ENCODE measurements around the gene MIOX.
A peak's percentile ranks its signal among the peaks of the same experiment; 100 is the strongest.

The MIOX gene

DNA sequence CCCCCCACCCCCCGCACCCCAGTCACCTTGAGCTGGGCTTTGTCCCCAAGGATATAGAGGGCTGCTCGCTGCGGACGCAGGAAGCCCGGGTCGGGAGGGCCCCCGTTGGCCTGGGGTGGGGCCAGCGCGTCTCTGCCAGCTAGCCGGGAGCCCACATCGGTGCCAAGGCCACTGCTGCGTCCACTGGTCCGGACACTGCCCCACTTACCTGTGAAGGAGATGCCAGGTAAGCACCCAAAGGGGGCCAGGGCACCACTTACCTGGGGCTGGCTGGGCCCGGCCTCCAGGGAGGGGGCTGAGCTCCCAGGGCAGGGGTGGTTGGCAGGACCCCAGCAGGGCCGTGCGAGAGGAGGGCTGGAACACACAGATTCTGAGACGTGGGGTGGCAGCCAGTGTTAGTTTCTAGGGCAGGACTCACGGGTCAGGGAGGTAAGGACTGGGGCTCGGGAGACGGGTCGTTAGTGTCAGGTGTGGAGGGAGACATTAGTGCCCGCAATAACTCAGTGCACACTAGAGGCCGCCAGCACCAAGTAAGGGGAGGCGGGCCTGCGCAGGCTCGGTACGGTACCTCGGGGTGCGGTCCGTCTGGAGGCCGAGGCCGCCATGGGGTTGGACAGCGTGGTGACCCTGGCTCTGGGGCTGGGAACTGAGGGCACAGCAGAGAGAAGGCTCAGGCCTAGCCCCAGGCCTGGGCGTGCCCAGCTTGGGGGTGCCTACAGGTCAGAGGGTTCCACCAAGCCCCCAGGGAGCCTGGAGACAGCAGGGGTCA lies 30.0 kb upstream of the MIOX start:
- TF ChIP-seq ZFX (IDR thresholded peaks at IDR 0.05; ENCODE audit: borderline replicate concordance) = no peak
- TF ChIP-seq, protein P1, sequence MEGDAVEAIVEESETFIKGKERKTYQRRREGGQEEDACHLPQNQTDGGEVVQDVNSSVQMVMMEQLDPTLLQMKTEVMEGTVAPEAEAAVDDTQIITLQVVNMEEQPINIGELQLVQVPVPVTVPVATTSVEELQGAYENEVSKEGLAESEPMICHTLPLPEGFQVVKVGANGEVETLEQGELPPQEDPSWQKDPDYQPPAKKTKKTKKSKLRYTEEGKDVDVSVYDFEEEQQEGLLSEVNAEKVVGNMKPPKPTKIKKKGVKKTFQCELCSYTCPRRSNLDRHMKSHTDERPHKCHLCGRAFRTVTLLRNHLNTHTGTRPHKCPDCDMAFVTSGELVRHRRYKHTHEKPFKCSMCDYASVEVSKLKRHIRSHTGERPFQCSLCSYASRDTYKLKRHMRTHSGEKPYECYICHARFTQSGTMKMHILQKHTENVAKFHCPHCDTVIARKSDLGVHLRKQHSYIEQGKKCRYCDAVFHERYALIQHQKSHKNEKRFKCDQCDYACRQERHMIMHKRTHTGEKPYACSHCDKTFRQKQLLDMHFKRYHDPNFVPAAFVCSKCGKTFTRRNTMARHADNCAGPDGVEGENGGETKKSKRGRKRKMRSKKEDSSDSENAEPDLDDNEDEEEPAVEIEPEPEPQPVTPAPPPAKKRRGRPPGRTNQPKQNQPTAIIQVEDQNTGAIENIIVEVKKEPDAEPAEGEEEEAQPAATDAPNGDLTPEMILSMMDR (IDR thresholded peaks at IDR 0.05) = peak; percentile 43
- H3K27ac ChIP-seq = no peak overlapping the region

DNA sequence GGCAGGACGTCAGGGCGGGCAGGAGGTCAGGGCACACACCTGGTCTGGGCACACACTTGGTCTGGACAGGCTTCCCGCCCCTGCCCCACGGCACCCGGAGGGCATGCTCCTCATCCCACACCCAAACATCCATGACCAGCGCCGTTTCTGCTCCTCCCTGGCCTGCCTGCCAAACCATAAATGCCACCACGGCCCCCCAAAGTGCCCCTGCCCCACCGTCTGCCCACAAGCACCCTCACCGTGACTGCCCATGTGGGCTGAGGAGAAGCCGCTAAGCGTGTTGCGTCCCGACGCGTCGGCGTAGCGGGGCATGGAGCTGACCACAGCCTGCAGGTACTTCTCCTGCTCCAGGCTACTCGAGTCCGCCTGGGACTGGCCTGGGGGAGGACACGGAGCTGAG lies 27.6 kb upstream of the MIOX start:
- TF ChIP-seq, protein P1 (IDR thresholded peaks at IDR 0.05) = no peak
- no peak for TF ChIP-seq ZFX (IDR thresholded peaks at IDR 0.05; ENCODE audit: borderline replicate concordance)

DNA sequence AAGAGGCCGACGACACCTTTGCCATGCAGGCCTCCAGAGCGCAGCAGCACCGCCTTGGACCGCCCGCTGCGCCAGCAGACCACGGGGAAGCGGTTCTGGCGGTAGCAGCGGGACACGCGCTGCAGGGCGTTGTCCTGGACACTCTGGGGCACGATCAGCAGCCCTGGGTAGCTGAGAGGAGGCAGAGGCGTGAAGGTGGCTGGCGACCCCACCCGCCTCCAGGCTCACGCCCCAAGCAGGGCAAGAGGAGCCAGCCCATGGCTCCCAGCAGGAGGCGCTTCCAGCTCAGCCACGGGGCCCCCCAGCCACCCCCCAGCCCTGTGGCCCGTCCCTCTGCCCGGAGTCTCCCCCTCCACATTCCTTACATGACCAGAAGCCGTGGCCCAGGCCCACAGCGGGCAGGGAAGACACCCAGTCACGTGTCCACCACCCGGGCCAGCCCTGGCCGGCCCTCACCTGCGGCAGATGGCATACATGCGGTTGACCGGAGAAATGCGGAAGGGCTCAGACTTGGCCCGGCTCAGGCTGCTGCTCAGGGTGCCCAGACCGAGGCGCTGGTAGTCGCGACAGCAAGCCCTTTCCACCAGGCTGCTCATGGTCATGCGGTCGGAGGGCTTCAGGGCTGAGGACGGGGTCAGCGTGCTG lies 27.0 kb upstream of the MIOX start:
- H3K27ac ChIP-seq = no peak overlapping the region
- TF ChIP-seq, protein P1 (IDR thresholded peaks at IDR 0.05) = no peak
- TF ChIP-seq ZFX (IDR thresholded peaks at IDR 0.05; ENCODE audit: borderline replicate concordance) = no peak

More for the DNA sequence above, 27.6 kb upstream of the MIOX start:
- no peak overlapping the region for H3K27ac ChIP-seq

DNA sequence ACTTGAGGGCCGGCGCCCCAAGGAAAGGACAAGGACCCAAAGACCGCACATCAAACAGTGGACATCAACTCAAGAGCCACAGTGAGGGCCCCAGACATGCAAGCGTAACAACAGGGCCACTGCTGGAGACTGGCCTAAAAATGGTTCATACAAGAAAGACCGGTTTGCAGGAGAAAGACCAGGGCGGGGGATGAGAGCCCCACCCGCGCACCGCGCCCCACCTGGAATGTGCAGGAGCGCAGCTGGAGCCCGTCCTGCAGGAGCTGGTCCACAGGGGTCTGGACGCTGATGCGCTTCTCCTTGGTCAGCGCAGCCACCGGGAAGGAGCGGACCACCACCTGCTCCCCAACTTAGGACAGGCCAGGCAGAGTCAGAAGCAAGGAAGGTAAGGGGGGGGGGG lies 25.7 kb upstream of the MIOX start:
- H3K27ac ChIP-seq = no peak overlapping the region
- no peak for TF ChIP-seq ZFX (IDR thresholded peaks at IDR 0.05; ENCODE audit: borderline replicate concordance)

DNA sequence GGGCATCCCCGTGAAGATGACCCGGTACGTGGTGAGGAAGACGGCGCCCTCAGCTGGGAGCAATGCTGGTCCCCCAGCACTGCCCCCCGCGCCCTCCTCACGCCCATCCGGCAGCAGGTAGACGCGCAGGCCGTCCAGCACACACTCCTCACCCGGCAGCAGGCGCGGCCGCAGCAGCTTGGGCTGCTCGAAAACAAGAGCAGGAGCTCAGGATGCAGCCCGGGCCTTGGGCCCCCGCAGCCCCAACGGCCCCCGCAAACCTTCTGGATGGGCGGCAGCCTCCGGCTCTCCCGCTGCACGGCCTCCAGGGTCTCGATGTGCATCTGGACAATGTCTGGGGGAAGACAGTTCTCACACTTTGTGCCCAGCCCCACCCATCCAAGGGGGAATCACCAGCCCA lies 25.1 kb upstream of the MIOX start:
- no peak for TF ChIP-seq ZFX (IDR thresholded peaks at IDR 0.05; ENCODE audit: borderline replicate concordance)
- TF ChIP-seq, protein P1 (IDR thresholded peaks at IDR 0.05) = no peak
- no peak overlapping the region for H3K27ac ChIP-seq

DNA sequence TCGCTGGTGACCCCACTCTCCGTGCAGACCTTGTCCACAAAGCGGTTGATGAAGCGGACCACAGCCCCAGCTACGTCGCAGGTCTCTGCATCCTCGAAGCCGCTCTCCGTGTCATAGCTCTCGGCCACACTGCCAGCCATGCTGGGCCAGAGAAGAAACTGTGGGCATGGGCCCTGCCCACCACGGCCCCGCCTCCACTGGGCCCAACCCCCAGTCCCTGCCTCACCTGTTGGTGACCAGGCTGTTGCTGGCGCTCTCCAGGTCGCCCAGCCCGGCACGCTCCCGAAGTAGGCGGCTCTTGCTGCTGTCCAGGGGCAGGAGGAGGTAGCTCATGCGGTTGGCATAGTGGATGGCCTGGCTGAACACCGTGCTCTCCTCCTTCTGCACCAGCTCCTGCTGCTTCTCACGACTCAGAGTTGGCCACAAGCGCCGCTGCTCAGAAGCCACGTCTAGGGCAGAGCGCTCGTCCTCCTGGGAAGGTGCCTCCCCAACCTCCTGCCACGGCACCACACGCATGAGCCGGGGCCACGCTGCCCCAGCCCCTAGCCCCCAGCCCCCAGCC lies 24.6 kb upstream of the MIOX start:
- no peak overlapping the region for H3K27ac ChIP-seq
- no peak for TF ChIP-seq ZFX (IDR thresholded peaks at IDR 0.05; ENCODE audit: borderline replicate concordance)
- TF ChIP-seq, protein P1 (IDR thresholded peaks at IDR 0.05) = no peak

DNA sequence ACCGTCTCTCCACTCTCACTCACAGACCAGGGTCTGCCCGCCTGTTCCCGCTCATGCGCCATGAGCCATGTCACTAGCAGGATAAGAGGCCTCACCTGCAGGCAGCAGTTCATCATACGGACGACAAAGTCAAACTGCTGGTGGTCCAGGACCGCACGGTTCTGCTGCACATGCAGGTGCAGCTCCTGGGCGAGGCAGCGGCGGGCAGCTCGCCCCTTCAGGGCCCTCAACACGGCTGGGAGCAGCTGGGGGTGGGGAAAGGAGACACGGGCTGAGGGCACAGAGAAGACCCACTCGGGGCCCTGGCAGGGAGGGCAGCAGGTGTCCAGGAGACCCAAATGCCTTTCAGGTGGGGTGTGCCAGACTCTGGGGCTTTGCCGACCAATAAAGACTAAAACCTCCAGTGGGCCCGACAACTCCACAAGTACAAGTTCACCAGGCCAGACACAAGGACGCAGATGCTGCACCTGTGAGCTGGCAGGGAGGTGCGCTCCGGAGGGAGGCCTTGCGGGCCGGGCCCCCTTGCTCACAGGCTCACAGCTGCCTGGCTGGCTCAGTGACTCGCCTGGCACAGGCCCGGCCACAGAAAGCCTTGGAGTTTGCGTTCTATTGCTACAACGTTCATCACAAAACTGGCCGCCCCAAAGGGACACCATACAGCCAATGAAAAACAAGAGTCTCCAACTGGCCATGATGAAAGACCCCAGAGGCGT lies 23.3 kb upstream of the MIOX start:
- TF ChIP-seq ZFX (IDR thresholded peaks at IDR 0.05; ENCODE audit: borderline replicate concordance) = no peak
- TF ChIP-seq, protein P1 (IDR thresholded peaks at IDR 0.05) = no peak

More for the DNA sequence above, 23.3 kb upstream of the MIOX start:
- no peak overlapping the region for H3K27ac ChIP-seq

Measured in 22Rv1 (cell line).